ENCODE measurements around the gene IL22RA2. TPM values are rescaled to one million over a fixed set of nuclear protein-coding genes. Genes with fewer than 3 reads are reported as not detected.

The IL22RA2 gene
- total RNA-seq, 2 experiments from 2014 or later: not detected

DNA sequence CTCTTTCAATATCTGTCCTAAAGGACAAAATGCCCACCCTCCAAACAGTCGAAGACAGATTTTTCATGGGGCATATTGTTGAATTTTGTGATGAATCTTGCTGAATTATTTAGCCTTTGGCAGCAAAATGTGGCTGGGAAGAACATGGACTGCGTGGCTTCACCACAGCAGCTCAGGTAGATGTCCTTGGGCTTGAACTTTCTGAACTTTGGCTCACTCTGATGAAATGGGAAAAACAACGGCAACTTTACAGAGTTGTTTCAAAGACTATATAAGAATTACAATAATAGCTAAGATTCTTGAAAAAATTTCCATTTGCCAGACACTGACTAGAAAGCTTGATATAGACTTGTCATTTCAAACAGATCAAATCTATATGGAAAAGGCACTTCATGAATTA lies 75.9 kb downstream of the IL22RA2 start:
- Mint-ChIP-seq H3K27ac (no peak overlapping the region), H3K4me3 (no peak overlapping the region), H3K36me3 (ENCODE audit: low read depth) (peaks cover 9% of the 10 kb centered on the region), H3K27me3 (ENCODE audit: low read depth) (peaks cover 5% of the 10 kb centered on the region), H3K9me3 (ENCODE audit: insufficient read depth) (peaks cover 7% of the 10 kb centered on the region), H3K4me1 (ENCODE audit: low read depth) (peaks cover 46% of the 10 kb centered on the region)
- POLR2A ChIA-PET: no interaction called here
- CTCF ChIA-PET: interaction anchor here (0.7 to 3.1 kb wide), 5 partner anchors 21 to 318 kb away, joined by 3 to 22 read pairs (median 4); no protein-coding TSS in a partner anchor
- ATAC-seq (no peak), DNase-seq (no peak)

DNA sequence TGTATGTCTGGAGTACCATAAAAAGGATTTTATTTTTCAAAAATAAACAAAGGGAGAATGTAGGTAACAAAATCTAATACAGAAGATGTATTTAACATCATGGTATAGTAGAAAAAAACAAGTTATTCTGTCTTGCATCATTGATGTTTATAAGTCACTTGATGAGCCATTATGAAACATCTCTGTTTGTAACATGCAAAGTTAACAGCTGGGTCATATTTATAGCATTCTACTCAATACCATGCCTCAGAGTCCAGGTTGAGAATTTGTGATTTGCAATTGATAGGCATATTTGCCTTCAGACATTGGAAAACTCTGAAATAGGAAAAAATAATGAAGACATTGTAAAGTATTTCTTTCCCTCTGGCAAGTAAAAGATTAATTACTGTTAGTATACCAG lies 76.4 kb downstream of the IL22RA2 start:
- no peak for DNase-seq
- peaks cover 4% of the 10 kb centered on the region for H3K9me3 Mint-ChIP-seq (ENCODE audit: insufficient read depth)
- peaks cover 5% of the 10 kb centered on the region for H3K36me3 Mint-ChIP-seq (ENCODE audit: low read depth)
- no peak overlapping the region for H3K27ac Mint-ChIP-seq
- no peak overlapping the region for H3K4me3 Mint-ChIP-seq
- CTCF ChIA-PET: interaction anchor here (0.7 to 3.1 kb wide), 6 partner anchors 20 to 318 kb away, joined by 3 to 22 read pairs (median 4); no protein-coding TSS in a partner anchor
- no peak for ATAC-seq
- H3K4me1 Mint-ChIP-seq (ENCODE audit: low read depth): peaks cover 41% of the 10 kb centered on the region
- H3K27me3 Mint-ChIP-seq (ENCODE audit: low read depth): peaks cover 8% of the 10 kb centered on the region
- POLR2A ChIA-PET: no interaction called here

DNA sequence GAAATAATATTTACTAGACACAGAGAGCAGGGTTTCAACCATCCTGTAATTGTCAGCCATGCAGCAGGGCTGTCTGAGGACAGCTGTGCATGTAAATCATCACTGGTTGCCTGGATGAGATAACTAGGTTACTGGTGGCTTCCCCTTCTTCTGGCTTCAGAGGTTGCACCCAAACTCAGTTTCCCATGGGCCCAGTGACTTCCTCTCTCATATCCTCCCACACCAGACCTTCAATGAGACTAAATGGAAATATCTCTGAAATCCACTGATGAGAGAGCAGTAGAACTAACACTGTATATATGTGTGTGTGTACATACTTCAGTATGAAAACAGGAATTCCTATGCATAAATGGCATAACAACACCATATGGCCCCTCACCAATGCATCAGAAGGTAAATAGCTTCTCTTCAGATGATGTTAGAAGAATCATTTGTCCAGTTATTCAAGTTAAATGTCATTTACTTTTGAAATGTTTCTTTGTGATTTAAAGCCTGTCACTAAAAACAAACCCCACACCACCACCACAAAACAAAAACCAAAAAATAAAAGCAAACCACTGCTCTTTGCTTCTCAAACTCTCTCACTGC lies 77.7 kb downstream of the IL22RA2 start:
- Mint-ChIP-seq H3K36me3 (ENCODE audit: low read depth) (no peaks in the 10 kb centered on the region), H3K4me3 (no peak overlapping the region), H3K27ac (no peak overlapping the region), H3K27me3 (ENCODE audit: low read depth) (peaks cover 8% of the 10 kb centered on the region), H3K9me3 (ENCODE audit: insufficient read depth) (no peaks in the 10 kb centered on the region), H3K4me1 (ENCODE audit: low read depth) (peaks cover 38% of the 10 kb centered on the region)
- DNase-seq: no peak
- ChIA-PET CTCF (interaction anchor here (0.8 to 3.1 kb wide), 8 partner anchors 10 to 319 kb away, joined by 3 to 38 read pairs (median 12); no protein-coding TSS in a partner anchor), POLR2A (no interaction called here)
- no peak for ATAC-seq

DNA sequence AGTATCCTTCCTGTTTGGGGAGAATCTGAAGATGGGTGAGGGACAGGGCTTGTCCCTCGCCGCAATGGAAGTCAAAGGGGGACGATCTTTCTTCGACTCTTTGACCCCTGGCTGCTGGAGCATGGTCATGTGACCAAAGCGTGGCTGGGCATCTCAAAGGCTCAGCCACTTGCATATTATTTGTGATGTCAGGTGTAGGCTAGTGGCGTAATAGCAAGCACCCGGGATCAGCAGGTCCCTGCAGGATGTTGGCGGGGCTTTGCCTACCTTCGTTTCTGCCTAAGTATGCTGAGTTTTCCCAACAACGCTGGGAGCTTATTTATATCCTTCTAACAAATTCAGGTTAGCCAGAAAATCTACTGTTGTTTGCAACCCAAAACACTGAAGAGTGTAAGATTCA lies 78.4 kb downstream of the IL22RA2 start:
- no peaks in the 10 kb centered on the region for H3K36me3 Mint-ChIP-seq (ENCODE audit: low read depth)
- DNase-seq (no peak), ATAC-seq (no peak)
- no peak overlapping the region for H3K27ac Mint-ChIP-seq
- no peak overlapping the region for H3K4me3 Mint-ChIP-seq
- POLR2A ChIA-PET: no interaction called here
- no peaks in the 10 kb centered on the region for H3K9me3 Mint-ChIP-seq (ENCODE audit: insufficient read depth)
- peaks cover 14% of the 10 kb centered on the region for H3K27me3 Mint-ChIP-seq (ENCODE audit: low read depth)
- CTCF ChIA-PET: interaction anchor here (0.8 to 3.1 kb wide), 28 partner anchors 8 to 494 kb away, joined by 3 to 38 read pairs (median 6); no protein-coding TSS in a partner anchor
- peaks cover 33% of the 10 kb centered on the region for H3K4me1 Mint-ChIP-seq (ENCODE audit: low read depth)

DNA sequence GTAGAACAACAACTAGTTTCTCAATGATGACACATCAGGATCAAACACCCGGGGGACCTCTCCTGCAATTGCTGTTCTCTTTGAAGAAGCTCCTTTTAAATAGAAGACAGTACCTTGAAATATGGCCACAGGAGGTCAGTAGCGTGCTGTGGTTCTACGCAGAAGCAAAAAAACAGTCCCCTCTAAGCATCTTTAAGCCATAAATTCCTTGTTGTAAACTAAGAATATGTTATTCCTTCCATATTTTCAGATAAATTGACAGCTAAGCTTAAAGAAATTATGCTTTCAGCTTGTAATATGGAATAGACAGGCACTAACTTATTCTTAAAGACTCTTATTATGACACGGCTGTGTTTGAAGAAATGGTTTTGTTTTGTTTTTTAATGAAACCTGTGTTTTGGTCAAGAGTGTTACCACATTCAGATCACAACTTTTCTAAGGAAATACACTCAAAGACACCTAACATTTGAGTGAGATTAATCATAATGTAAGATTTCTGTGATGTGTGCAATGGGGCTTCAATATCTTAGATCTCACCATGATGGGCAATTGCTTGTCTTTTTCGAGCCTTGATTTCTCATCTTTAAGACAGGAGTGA lies 78.9 kb downstream of the IL22RA2 start:
- no peaks in the 10 kb centered on the region for H3K36me3 Mint-ChIP-seq (ENCODE audit: low read depth)
- no peak overlapping the region for H3K27ac Mint-ChIP-seq
- ChIA-PET POLR2A (interaction anchor here (0.5 kb wide), 1 partner anchor 78 kb away, joined by 3 read pairs; no protein-coding TSS in a partner anchor), CTCF (interaction anchor here (0.6 to 3.1 kb wide), 48 partner anchors 9 to 881 kb away, joined by 3 to 38 read pairs (median 4); no protein-coding TSS in a partner anchor)
- DNase-seq: peak; percentile 76
- no peak overlapping the region for H3K4me3 Mint-ChIP-seq
- H3K9me3 Mint-ChIP-seq (ENCODE audit: insufficient read depth): no peaks in the 10 kb centered on the region
- peak; percentile 79 for ATAC-seq
- H3K4me1 Mint-ChIP-seq (ENCODE audit: low read depth): peaks cover 29% of the 10 kb centered on the region
- H3K27me3 Mint-ChIP-seq (ENCODE audit: low read depth): peaks cover 14% of the 10 kb centered on the region

Other genes starting within 250 kb of the IL22RA2 start
- not detected for gene IL20RA, start 128.7 kb downstream of the IL22RA2 start, total RNA-seq
- 10 to 100 TPM; 18.7 to 19.8 TPM for gene IFNGR1, start 45.7 kb upstream of the IL22RA2 start, total RNA-seq

Measured in activated CD8-positive, alpha-beta T cell treated with anti-CD3 and anti-CD28 coated beads, Interleukin-2, amount 10 ng/mL, durations not matched to agents 7 days and 5 days (primary cell).